ENCODE measurements around the gene ELMOD2.

DNA sequence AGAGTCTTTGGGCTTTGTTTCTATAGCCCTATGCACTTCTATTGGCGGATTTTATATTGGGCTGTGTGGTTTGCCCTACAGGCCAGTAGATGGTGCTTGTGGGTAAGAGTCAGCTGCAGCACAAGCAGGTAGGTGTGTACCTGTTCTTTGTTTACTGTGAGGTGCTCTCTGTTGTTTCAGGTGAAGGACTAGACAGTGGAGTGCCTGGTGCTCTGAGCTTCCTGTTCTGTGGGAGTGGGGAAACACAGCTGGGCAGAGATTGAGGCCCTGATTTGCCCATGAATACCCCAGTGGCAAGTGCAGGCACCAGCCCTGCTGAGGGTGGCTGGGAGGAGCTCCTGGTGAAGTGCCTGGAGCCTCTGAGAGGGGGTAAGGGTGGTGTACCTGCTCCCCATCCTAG is 71.1 kb downstream of the ELMOD2 start:
- TF ChIP-seq CTCF (IDR thresholded peaks at IDR 0.05; ENCODE audit: poor library complexity, severe bottlenecking) (peak; percentile 15), POLR2AphosphoS5 (IDR thresholded peaks at IDR 0.05) (no peak), EZH2 (IDR thresholded peaks at IDR 0.05; ENCODE audit: borderline replicate concordance, insufficient read depth, low read length, poor library complexity, severe bottlenecking) (no peak), SMC3 (conservative IDR thresholded peaks at IDR 0.05; ENCODE audit: poor library complexity) (no peak), MXI1 (conservative IDR thresholded peaks at IDR 0.05; ENCODE audit: poor library complexity, severe bottlenecking) (no peak), EP300 (conservative IDR thresholded peaks at IDR 0.05; ENCODE audit: poor library complexity, severe bottlenecking) (no peak), TAF1 (IDR thresholded peaks at IDR 0.05; ENCODE audit: low read depth) (no peak), RAD21 (conservative IDR thresholded peaks at IDR 0.05) (peak; percentile 9), REST (IDR thresholded peaks at IDR 0.05; ENCODE audit: borderline replicate concordance) (no peak)

Data from neural cell (in vitro differentiated cells).